Hepatocyte (in vitro differentiated cells): ENCODE results near the gene CDADC1. TPM values are rescaled to one million over a fixed set of nuclear protein-coding genes. Genes with fewer than 3 reads are reported as not detected.

Experiments used
- DNase-seq: peaks from one replicate; pipeline ENCODE4 v3.0.0-alpha.2; 2016; ENCODE audit warnings: low spot score
- H2AFZ ChIP-seq: fragments of 200-600 bp; sonication (generic); 2 replicates; pipeline ENCODE4 v1.6.0; 2016; ENCODE audit warnings: antibody characterized with exemption, mild to moderate bottlenecking
- H3K27ac ChIP-seq: fragments of 200-600 bp; sonication (generic); 2 replicates; pipeline ENCODE4 v1.5.1; 2016; ENCODE audit warnings: mild to moderate bottlenecking
- H3K27me3 ChIP-seq: fragments of 200-600 bp; sonication (generic); 2 replicates; pipeline ENCODE4 v1.6.1; 2016
- H3K36me3 ChIP-seq: fragments of 200-600 bp; sonication (generic); replicated peaks from 2 replicates; pipeline ENCODE4 v1.5.1; 2016; ENCODE audit warnings: low read depth; ENCODE audit not compliant: insufficient read depth
- H3K4me1 ChIP-seq: fragments of 200-600 bp; sonication (generic); 2 replicates; pipeline ENCODE4 v1.5.1; 2016; ENCODE audit warnings: mild to moderate bottlenecking, moderate library complexity; ENCODE audit not compliant: insufficient read depth
- H3K4me2 ChIP-seq: fragments of 200-600 bp; sonication (generic); 2 replicates; pipeline ENCODE4 v1.6.0; 2016
- H3K4me3 ChIP-seq: fragments of 200-600 bp; sonication (generic); 2 replicates; pipeline ENCODE4 v1.5.1; 2016; ENCODE audit warnings: mild to moderate bottlenecking
- H3K79me2 ChIP-seq: fragments of 200-600 bp; sonication (generic); 2 replicates; pipeline ENCODE4 v1.6.0; 2017; ENCODE audit warnings: mild to moderate bottlenecking
- H3K9me2 ChIP-seq: fragments of 200-600 bp; sonication (generic); replicated peaks from 2 replicates; pipeline ENCODE4 v1.6.0; 2017; ENCODE audit warnings: mild to moderate bottlenecking; ENCODE audit not compliant: insufficient read depth
- H3K9me3 ChIP-seq: fragments of 200-600 bp; sonication (generic); 2 replicates; pipeline ENCODE4 v1.5.1; 2016; ENCODE audit warnings: low read depth, mild to moderate bottlenecking
- H4K20me1 ChIP-seq: fragments of 200-600 bp; sonication (generic); 2 replicates; pipeline ENCODE4 v1.6.0; 2016; ENCODE audit warnings: mild to moderate bottlenecking; ENCODE audit not compliant: insufficient read depth, poor library complexity, severe bottlenecking
- EZH2 ChIP-seq: fragments of 200-600 bp; sonication (generic); IDR thresholded peaks from 2 replicates; pipeline ENCODE4 v1.6.1; 2016; ENCODE audit warnings: antibody characterized with exemption, mild to moderate bottlenecking, borderline replicate concordance
- EZH2phosphoT487 ChIP-seq: fragments of 200-600 bp; sonication (generic); IDR thresholded peaks from one replicate; pipeline ENCODE4 v1.6.1; 2018; ENCODE audit warnings: antibody characterized with exemption, mild to moderate bottlenecking, low read depth, moderate library complexity; ENCODE audit not compliant: unreplicated experiment, severe bottlenecking
- WGBS: methylation state at CpG from one replicate; pipeline ENCODE4 v1.1.6; 2016; ENCODE audit warnings: low lambda C conversion rate; ENCODE audit errors: missing lambda C conversion rate; 5-methylcytosine and 5-hydroxymethylcytosine counted together
- polyA plus RNA-seq: library from polyadenylated mRNA; unstranded; fragments of >200 nt; fragmentation: Nextera tagmentation; extraction: Ambion mirVana; gene quantifications from 2 replicates; pipeline ENCODE4 v1.2.1, GENCODE V29; 2016
- total RNA-seq: library from RNA; depleted of rRNA; stranded (reverse); fragments of >200 nt; gene quantifications from 2 replicates; pipeline ENCODE4 v1.2.3, GENCODE V29; 2014
- TF ChIP-seq, protein P1 (sequence below): fragments of 200-600 bp; sonication (generic); IDR thresholded peaks from 2 replicates; pipeline ENCODE4 v1.5.1; 2016; ENCODE audit warnings: antibody characterized with exemption, mild to moderate bottlenecking; ENCODE audit not compliant: poor library complexity

The CDADC1 gene
- total and polyA plus RNA-seq, 2 experiments from 2014 or later: 4.0 to 7.3 TPM

DNA sequence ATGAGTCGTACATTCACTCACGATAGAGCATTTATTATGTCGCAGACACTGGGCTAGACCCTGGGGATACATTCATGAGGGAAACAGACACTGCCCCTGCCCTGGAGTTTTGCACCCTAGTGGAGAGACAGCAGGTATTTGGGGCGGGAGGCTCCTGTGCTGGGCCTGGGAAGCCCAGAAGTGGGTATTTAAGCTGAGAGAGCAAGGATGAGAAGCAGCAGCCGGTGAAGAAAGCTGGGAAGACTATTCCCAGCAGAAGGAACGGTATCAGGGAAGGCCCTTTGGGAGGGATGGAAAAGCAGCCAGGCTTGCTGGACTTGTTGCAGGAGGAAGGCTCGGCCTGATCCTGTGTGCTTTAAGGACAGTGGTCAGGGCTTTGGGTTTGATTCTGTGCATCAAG lies 54.5 kb downstream of the CDADC1 start:
- H3K9me3 ChIP-seq: no peaks in the 10 kb centered on the region
- no peak overlapping the region for H2AFZ ChIP-seq
- H3K9me2 ChIP-seq: no peaks in the 10 kb centered on the region
- no peaks in the 10 kb centered on the region for H3K79me2 ChIP-seq
- WGBS: 78% methylated on average over 7 of the region's 7 CpGs
- no peak overlapping the region for H3K4me2 ChIP-seq
- H3K4me3 ChIP-seq: no peak overlapping the region
- H3K36me3 ChIP-seq: no peaks in the 10 kb centered on the region
- no peaks in the 10 kb centered on the region for H3K4me1 ChIP-seq
- H4K20me1 ChIP-seq: no peaks in the 10 kb centered on the region
- TF ChIP-seq, protein P1, sequence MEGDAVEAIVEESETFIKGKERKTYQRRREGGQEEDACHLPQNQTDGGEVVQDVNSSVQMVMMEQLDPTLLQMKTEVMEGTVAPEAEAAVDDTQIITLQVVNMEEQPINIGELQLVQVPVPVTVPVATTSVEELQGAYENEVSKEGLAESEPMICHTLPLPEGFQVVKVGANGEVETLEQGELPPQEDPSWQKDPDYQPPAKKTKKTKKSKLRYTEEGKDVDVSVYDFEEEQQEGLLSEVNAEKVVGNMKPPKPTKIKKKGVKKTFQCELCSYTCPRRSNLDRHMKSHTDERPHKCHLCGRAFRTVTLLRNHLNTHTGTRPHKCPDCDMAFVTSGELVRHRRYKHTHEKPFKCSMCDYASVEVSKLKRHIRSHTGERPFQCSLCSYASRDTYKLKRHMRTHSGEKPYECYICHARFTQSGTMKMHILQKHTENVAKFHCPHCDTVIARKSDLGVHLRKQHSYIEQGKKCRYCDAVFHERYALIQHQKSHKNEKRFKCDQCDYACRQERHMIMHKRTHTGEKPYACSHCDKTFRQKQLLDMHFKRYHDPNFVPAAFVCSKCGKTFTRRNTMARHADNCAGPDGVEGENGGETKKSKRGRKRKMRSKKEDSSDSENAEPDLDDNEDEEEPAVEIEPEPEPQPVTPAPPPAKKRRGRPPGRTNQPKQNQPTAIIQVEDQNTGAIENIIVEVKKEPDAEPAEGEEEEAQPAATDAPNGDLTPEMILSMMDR: no peak
- no peak for TF ChIP-seq EZH2
- TF ChIP-seq EZH2phosphoT487: no peak
- H3K27me3 ChIP-seq: no peaks in the 10 kb centered on the region
- DNase-seq: no peak
- no peak overlapping the region for H3K27ac ChIP-seq

DNA sequence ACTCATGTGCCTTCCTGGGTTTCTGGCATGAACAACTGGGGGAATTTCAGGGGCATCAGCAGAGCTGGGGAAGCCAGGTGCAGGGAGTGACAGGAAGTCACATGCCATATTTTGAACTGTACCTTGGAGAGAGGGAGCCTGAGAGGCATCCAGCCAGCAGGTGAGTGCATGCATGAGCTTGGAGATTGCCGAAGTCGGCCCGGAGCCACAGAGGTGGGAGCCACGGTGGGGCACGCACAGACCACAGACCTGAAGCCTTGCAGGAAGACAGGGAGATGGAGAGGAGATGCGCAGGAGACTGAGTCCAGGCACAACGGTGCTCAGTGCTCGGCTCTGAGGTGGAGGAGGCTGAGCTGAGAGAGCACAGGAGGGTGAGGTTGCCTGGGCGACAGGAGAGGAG lies 55.1 kb downstream of the CDADC1 start:
- DNase-seq: no peak
- Histone ChIP-seq H3K4me3 (no peak overlapping the region), H3K9me3 (no peaks in the 10 kb centered on the region), H3K36me3 (no peaks in the 10 kb centered on the region), H2AFZ (no peak overlapping the region), H4K20me1 (no peaks in the 10 kb centered on the region), H3K9me2 (no peaks in the 10 kb centered on the region), H3K4me1 (peaks cover 2% of the 10 kb centered on the region), H3K27ac (no peak overlapping the region), H3K27me3 (no peaks in the 10 kb centered on the region), H3K79me2 (no peaks in the 10 kb centered on the region), H3K4me2 (no peak overlapping the region)
- TF ChIP-seq EZH2: no peak
- TF ChIP-seq EZH2phosphoT487: no peak
- TF ChIP-seq, protein P1: no peak
- 92% methylated on average over 9 of the region's 9 CpGs for WGBS

DNA sequence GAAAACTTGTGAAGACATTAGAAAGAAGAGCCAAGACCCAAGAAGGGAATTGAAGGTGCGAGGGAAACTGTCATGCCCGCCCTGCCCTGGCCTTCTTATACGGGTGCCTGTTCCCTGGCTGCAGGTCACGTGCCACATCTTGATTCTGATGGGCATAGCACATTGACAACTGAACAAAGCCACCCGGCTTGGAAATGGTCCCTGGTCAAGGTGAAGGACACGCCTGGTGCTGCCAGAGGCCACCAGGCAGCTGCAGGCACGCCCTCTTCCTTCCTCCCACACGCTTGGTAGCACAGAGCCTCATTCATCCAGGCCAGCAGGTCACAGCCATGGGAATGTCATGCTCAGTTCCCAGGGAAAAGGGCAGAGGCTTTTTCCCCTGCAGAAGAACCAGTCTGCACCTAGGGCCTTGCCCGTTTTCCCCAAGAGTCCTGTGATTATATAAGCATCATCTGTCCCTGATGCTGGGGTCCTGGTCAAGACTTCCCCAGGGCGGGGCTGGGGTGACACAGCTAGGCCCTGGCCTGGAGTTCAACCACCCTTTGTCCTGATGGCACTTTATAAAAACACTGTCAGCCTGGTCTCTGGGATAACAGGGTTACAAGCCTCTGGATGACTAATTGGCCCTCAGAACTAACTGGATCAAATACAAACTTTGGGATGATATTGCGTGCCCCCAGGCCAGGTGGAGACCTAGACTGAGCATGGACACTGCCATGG lies 56.0 kb downstream of the CDADC1 start:
- Histone ChIP-seq H3K9me3 (no peaks in the 10 kb centered on the region), H3K27me3 (no peaks in the 10 kb centered on the region), H3K9me2 (no peaks in the 10 kb centered on the region), H4K20me1 (no peaks in the 10 kb centered on the region), H3K27ac (no peak overlapping the region), H3K4me3 (no peak overlapping the region), H3K4me1 (peaks cover 10% of the 10 kb centered on the region), H3K36me3 (no peaks in the 10 kb centered on the region), H2AFZ (no peak overlapping the region), H3K79me2 (no peaks in the 10 kb centered on the region), H3K4me2 (no peak overlapping the region)
- DNase-seq: no peak
- TF ChIP-seq, protein P1: no peak
- TF ChIP-seq EZH2 (no peak), EZH2phosphoT487 (no peak)
- 92% methylated on average over 11 of the region's 11 CpGs for WGBS
